GM12891 (cell line): ENCODE results near the gene CAPN11.

ENCODE experiments used
- PAX5 ChIP-seq: IDR thresholded peaks from 2 replicates; pipeline ENCODE4 v1.6.1; 2011; ENCODE audit warnings: low read length, moderate library complexity, mild to moderate bottlenecking; ENCODE audit not compliant: insufficient read depth, severe bottlenecking
- POLR2AphosphoS5 ChIP-seq: IDR thresholded peaks from 2 replicates; pipeline ENCODE4 v1.6.1; 2011; ENCODE audit warnings: low read depth, low read length, control low read depth
- TAF1 ChIP-seq: IDR thresholded peaks from 2 replicates; pipeline ENCODE4 v1.6.1; 2011; ENCODE audit warnings: low read depth, low read length, control low read depth

- TF ChIP-seq TAF1 (no peak), POLR2AphosphoS5 (no peak), PAX5 (no peak)
Measured at GRCh38 chr6:44199883-44200282, 41.3 kb downstream of the CAPN11 start.
